Thyroid gland (tissue), 4 donors: ENCODE data around the gene GNPTG.

Experiments used
- POLR2A ChIP-seq, 2 donors: fragments of 450-650 bp; IDR thresholded peaks; one replicate each; pipeline ENCODE4 v1.6.1; 2017; ENCODE audit warnings: antibody characterized with exemption in 2 of 2, mild to moderate bottlenecking in 2 of 2, moderate library complexity in 1 of 2
- TF ChIP-seq, protein P1 (sequence below), 6 experiments: fragments of 200-600 bp in 3 of 6; fragments of 450-650 bp in 3 of 6; sonication (generic) in 3 of 6; IDR thresholded peaks; one replicate each; pipeline ENCODE4 v1.5.1; 2016 to 2019; ENCODE audit warnings: antibody characterized with exemption in 6 of 6, mild to moderate bottlenecking in 2 of 6, inconsistent platforms in 1 of 6, moderate library complexity in 1 of 6

DNA sequence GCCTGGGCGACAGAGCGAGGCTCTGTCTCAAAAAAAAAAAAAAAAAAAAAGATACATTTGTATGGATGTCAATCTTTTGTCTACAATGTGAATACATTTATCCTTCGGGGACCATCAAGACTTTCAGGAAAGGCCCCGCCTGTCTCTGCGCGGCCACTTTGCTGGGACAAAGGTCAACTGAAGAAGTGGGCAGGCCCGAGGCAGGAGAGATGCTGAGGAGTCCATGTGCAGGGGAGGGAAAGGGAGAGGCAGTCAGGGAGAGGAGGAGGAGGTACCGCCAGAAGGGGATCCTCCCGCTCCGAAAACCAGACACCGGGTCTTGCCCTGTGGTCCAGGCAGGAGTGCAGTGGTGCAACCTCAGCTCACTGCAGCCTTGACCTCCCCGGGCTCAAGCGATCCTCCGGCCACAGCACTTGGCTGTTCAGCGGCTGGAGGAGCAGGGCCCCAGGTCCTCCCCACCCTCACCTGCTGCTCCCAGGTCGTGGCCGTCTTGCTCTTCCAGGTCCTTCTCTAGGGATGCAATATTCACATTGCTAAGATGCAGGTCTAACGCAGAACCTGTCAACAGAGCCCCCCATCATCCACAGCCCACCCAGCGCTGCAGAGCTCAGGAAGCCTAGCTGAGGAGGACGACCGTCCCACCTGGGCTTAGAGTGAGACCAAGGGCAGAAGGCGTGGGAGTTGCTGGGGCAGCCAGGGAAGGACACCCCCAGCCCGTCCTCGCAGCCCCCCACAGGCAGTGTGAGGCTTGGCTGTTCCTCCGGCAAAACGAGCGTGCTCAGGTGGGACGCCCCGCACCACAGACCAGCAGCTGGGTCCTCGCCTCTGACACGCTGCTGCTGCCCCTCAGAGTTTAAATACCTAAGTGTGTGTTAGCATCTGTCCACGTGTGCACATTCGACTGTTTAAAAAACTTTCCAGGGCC is 19.6 kb downstream of the GNPTG start:
- TF ChIP-seq, protein P1, sequence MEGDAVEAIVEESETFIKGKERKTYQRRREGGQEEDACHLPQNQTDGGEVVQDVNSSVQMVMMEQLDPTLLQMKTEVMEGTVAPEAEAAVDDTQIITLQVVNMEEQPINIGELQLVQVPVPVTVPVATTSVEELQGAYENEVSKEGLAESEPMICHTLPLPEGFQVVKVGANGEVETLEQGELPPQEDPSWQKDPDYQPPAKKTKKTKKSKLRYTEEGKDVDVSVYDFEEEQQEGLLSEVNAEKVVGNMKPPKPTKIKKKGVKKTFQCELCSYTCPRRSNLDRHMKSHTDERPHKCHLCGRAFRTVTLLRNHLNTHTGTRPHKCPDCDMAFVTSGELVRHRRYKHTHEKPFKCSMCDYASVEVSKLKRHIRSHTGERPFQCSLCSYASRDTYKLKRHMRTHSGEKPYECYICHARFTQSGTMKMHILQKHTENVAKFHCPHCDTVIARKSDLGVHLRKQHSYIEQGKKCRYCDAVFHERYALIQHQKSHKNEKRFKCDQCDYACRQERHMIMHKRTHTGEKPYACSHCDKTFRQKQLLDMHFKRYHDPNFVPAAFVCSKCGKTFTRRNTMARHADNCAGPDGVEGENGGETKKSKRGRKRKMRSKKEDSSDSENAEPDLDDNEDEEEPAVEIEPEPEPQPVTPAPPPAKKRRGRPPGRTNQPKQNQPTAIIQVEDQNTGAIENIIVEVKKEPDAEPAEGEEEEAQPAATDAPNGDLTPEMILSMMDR (IDR thresholded peaks at IDR 0.05): no peak
- TF ChIP-seq POLR2A (IDR thresholded peaks at IDR 0.05): no peak
